PC-3 (cell line): ENCODE results near the gene TMEM38B. TPM values are rescaled to one million over a fixed set of nuclear protein-coding genes. Genes with fewer than 3 reads are reported as not detected.
"Not testable (repeated sequence)": the region's sequence is repeated elsewhere in the genome, so short reads cannot be mapped to it uniquely, and the experiment has no call there.

Experiments
- ATAC-seq: fragments of 200-7000 bp; cut with Tn5 transposase; 2 replicates; pipeline ENCODE4 v1.9.1; 2020; ENCODE audit warnings: mild to moderate bottlenecking, moderate library complexity
- BruUV-seq: library from RNA; stranded (reverse); fragments of 400-500 nt; replicated peaks from 2 replicates; lab custom pipeline; 2021; lab: Mats Ljungman, UMichigan
- CTCF ChIA-PET: fragments of 300-600 bp; sonication (Branson Sonifier 250); formaldehyde crosslinking; loops from one replicate; lab custom pipeline; 2022; ENCODE audit warnings: antibody characterized with exemption; lab: Charles Lee
- POLR2A ChIA-PET: fragments of 300-600 bp; sonication (Branson Sonifier 250); formaldehyde crosslinking; loops from one replicate; lab custom pipeline; 2022; ENCODE audit warnings: antibody characterized with exemption; ENCODE audit not compliant: unreplicated experiment; lab: Charles Lee
- DNase-seq: peaks from one replicate; pipeline ENCODE4 v3.0.0-alpha.2; 2015
- H2AFZ ChIP-seq: fragments of 300-600 bp; sonication (generic); 2 replicates; pipeline ENCODE4 v1.6.0; 2016; ENCODE audit warnings: antibody characterized with exemption, low read length
- H3F3A ChIP-seq: fragments of 300-600 bp; sonication (generic); one replicate; pipeline ENCODE4 v1.6.0; 2017; ENCODE audit warnings: antibody characterized with exemption, low read length, control low read depth, mild to moderate bottlenecking; ENCODE audit not compliant: unreplicated experiment
- H3K27ac ChIP-seq: fragments of 300-600 bp; sonication (generic); 2 replicates; pipeline ENCODE4 v1.5.1; 2016; ENCODE audit warnings: mild to moderate bottlenecking, low read length
- H3K27me3 ChIP-seq: fragments of 300-600 bp; sonication (generic); 2 replicates; pipeline ENCODE4 v1.6.1; 2016; ENCODE audit warnings: low read length, mixed read lengths
- H3K36me3 ChIP-seq: fragments of 300-600 bp; sonication (generic); 2 replicates; pipeline ENCODE4 v1.6.1; 2016; ENCODE audit warnings: low read depth, mixed run types, low read length, mixed read lengths
- H3K4me1 ChIP-seq: fragments of 300-600 bp; sonication (generic); 2 replicates; pipeline ENCODE4 v1.5.1; 2016; ENCODE audit warnings: low read length; ENCODE audit not compliant: insufficient read depth
- H3K4me2 ChIP-seq: fragments of 300-600 bp; sonication (generic); 2 replicates; pipeline ENCODE4 v1.6.0; 2016; ENCODE audit warnings: low read length
- H3K4me3 ChIP-seq: fragments of 300-600 bp; sonication (generic); 2 replicates; pipeline ENCODE4 v1.5.1; 2016; ENCODE audit warnings: mild to moderate bottlenecking, low read length, mixed read lengths
- H3K79me2 ChIP-seq: fragments of 300-600 bp; sonication (generic); 2 replicates; pipeline ENCODE4 v1.6.1; 2017; ENCODE audit warnings: low read length, mixed read lengths
- H3K9ac ChIP-seq: fragments of 300-600 bp; sonication (generic); 2 replicates; pipeline ENCODE4 v1.6.0; 2016; ENCODE audit warnings: mild to moderate bottlenecking, low read length
- H3K9me2 ChIP-seq: fragments of 300-600 bp; sonication (generic); replicated peaks from 2 replicates; pipeline ENCODE4 v1.6.1; 2016; ENCODE audit warnings: mixed run types, low read length, mixed read lengths
- H3K9me3 ChIP-seq: fragments of 300-600 bp; sonication (generic); 2 replicates; pipeline ENCODE4 v1.6.1; 2016; ENCODE audit warnings: low read length, mixed read lengths
- H4K20me1 ChIP-seq: fragments of 300-600 bp; sonication (generic); 2 replicates; pipeline ENCODE4 v1.6.1; 2016; ENCODE audit warnings: low read length, mixed read lengths
- CTCF ChIP-seq: fragments of 300-600 bp; sonication (generic); conservative IDR thresholded peaks from 2 replicates; pipeline ENCODE4 v1.5.1; 2017; ENCODE audit warnings: antibody characterized with exemption, low read depth, mild to moderate bottlenecking, low read length
- EZH2 ChIP-seq: fragments of 300-600 bp; sonication (generic); IDR thresholded peaks from one replicate; pipeline ENCODE4 v1.6.1; 2017; ENCODE audit warnings: antibody characterized with exemption, mild to moderate bottlenecking, low read length; ENCODE audit not compliant: unreplicated experiment
- EZH2phosphoT487 ChIP-seq: fragments of 300-600 bp; sonication (generic); IDR thresholded peaks from 2 replicates; pipeline ENCODE4 v1.6.1; 2018; ENCODE audit warnings: mild to moderate bottlenecking, antibody characterized with exemption, low read length, borderline replicate concordance
- intact Hi-C: fragments of 100-400 bp; cut with micrococcal nuclease; formaldehyde crosslinking; loops from 2 replicates; pipeline ENCODE4 v1.9.0; 2023
- total RNA-seq: library from RNA; depleted of rRNA; stranded (reverse); fragments of >200 nt; gene quantifications from 2 replicates; pipeline ENCODE4 v1.2.3, GENCODE V29; 2014

TMEM38B gene
- total RNA-seq, 1 experiment from 2014 or later, result 16.0 TPM

GRCh38 chr9:105722099-105722498 is 27.8 kb downstream of the TMEM38B start:
- intact Hi-C loops, result no loop called here
- ChIA-PET POLR2A (no interaction called here), CTCF (no interaction called here)
- no peaks in the 10 kb centered on the region for H4K20me1 ChIP-seq
- no peaks in the 10 kb centered on the region for H3K27me3 ChIP-seq
- H3K4me1 ChIP-seq, result no peaks in the 10 kb centered on the region
- H3K36me3 ChIP-seq, result no peaks in the 10 kb centered on the region
- H3K4me2 ChIP-seq, result no peak overlapping the region
- no peak overlapping the region for H2AFZ ChIP-seq
- no peaks in the 10 kb centered on the region for H3K9me2 ChIP-seq
- no peak for TF ChIP-seq CTCF
- TF ChIP-seq EZH2, result no peak
- no peak for TF ChIP-seq EZH2phosphoT487
- H3K27ac ChIP-seq, result no peak overlapping the region
- BruUV-seq, result no TSS peak
- ATAC-seq (no peak), DNase-seq (no peak)
- H3K79me2 ChIP-seq, result no peaks in the 10 kb centered on the region
- H3F3A ChIP-seq, result no peaks in the 10 kb centered on the region
- H3K4me3 ChIP-seq, result no peak overlapping the region
- no peak overlapping the region for H3K9ac ChIP-seq
- H3K9me3 ChIP-seq, result no peaks in the 10 kb centered on the region

- Histone ChIP-seq H3K9me2 (no peaks in the 10 kb centered on the region), H3K27ac (no peak overlapping the region), H3K79me2 (no peaks in the 10 kb centered on the region), H3K4me3 (no peak overlapping the region), H3F3A (no peaks in the 10 kb centered on the region), H3K9ac (no peak overlapping the region), H3K4me2 (no peak overlapping the region), H3K9me3 (no peaks in the 10 kb centered on the region), H3K27me3 (no peaks in the 10 kb centered on the region), H3K4me1 (no peaks in the 10 kb centered on the region), H3K36me3 (no peaks in the 10 kb centered on the region), H2AFZ (no peak overlapping the region), H4K20me1 (no peaks in the 10 kb centered on the region)
- ATAC-seq, result no peak
- ChIA-PET CTCF (interaction anchor here (0.6 kb wide), 1 partner anchor 13 kb away, joined by 3 read pairs; no protein-coding TSS in a partner anchor), POLR2A (no interaction called here)
- BruUV-seq, result no TSS peak
- TF ChIP-seq CTCF (no peak), EZH2phosphoT487 (no peak), EZH2 (no peak)
- no peak for DNase-seq
- intact Hi-C loops, result no loop called here
Measured at GRCh38 chr9:105725370-105725769, 31.0 kb downstream of the TMEM38B start.

- H3K9me2 ChIP-seq, H3K9ac ChIP-seq, H3F3A ChIP-seq, POLR2A ChIA-PET, CTCF ChIA-PET, H2AFZ ChIP-seq, H3K4me3 ChIP-seq, H3K4me1 ChIP-seq, H3K27ac ChIP-seq, H3K4me2 ChIP-seq, H3K79me2 ChIP-seq, H3K9me3 ChIP-seq, intact Hi-C loops, H4K20me1 ChIP-seq, DNase-seq, ATAC-seq, BruUV-seq, H3K27me3 ChIP-seq, H3K36me3 ChIP-seq: not testable (repeated sequence)
Measured at GRCh38 chr9:105728230-105728629, 33.9 kb downstream of the TMEM38B start.

GRCh38 chr9:105731420-105731819 is 37.1 kb downstream of the TMEM38B start:
- H3K4me1 ChIP-seq, H3F3A ChIP-seq, intact Hi-C loops, ATAC-seq, H2AFZ ChIP-seq, POLR2A ChIA-PET, H3K79me2 ChIP-seq, H3K27ac ChIP-seq, CTCF ChIA-PET, DNase-seq, H3K9ac ChIP-seq, H4K20me1 ChIP-seq, H3K4me2 ChIP-seq, BruUV-seq, H3K27me3 ChIP-seq, H3K9me3 ChIP-seq, H3K4me3 ChIP-seq, H3K9me2 ChIP-seq: not testable (repeated sequence)
- peaks cover 10% of the 10 kb centered on the region; the same call in 1 of the 2 replicates for H3K36me3 ChIP-seq
